ENCODE measurements around the gene DLL3.

- TF ChIP-seq CTCF (IDR thresholded peaks at IDR 0.05): no peak
- TF ChIP-seq POLR2A (IDR thresholded peaks at IDR 0.05): no peak
These were observed 29.7 kb upstream of the DLL3 start for GRCh38 chr19:39469036-39469435.
